NCI-H748 (cell line): ENCODE data around the gene FNDC3B.

ENCODE experiments used
- DNase-seq: peaks from one replicate; lab custom pipeline; 2025; ENCODE audit not compliant: unreplicated experiment; lab: John Stamatoyannopoulos, UW

Gene FNDC3B

DNA sequence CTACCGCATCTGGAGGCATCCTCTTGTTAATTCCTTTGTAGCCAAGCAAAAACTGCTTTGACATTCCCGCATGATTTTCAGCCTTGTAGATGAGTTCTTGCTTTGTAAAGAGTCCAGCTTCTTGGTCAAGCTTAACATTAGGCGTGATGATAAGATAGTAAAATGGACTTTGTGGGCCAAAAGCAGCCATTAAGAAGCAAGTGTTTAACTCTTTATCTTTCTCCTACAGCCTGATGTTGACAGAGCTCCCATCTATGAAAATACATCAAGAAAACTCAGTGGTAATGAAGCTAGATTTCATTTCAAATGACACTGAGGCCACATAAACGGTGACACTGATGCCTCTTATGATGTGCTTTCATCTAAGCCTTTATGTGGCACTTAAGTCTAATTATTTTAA lies 33.2 kb downstream of the FNDC3B start:
- no peak for DNase-seq

DNA sequence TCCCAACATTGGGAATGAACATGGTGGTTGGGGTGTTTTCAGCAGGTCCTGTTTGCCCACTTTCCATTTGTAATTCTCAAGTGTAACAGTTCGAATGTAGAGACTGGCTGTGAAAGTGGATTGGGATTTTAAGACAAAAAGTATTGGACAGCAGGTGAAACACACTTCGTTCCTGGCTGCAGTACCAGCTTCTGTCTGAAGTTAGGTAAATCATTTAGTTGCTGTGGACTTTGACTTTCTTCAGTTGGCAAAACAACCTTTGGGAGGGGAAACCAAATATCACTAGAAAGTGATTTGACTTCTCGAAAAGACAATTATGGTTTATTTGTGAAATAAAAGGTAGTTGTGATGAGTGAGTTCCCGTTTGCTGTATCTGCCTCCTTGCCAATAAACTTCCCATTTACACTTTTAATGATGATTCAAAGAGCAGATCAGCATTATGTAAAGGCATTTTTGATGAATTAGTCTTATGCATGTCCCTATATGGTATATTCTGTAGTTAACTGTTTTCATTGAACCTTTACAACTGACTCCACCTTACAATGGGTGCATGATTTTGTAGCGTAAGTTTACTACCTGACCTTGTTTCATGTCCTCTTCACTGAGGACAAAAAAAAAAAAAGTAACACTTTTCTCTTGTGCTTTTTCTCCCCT lies 34.0 kb downstream of the FNDC3B start:
- no peak for DNase-seq

DNA sequence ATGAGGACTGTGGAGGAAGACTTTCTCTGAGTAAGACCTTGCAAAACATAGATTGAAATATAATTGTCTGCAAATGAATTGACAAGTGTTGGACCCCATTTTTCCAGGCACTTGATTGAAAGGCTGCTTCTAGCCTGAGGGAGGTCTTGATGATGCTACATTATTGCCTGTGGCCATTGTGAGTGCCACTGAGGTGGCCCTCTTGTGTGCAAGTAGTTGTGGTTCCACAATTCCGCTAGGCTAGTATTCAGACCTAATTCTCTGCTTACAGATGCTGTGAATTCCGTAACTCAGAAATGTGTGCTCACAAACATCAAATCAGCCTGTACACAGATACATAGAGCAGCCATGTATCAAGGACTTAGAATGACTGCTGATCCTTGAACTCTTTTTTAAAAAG lies 34.7 kb downstream of the FNDC3B start:
- no peak for DNase-seq

DNA sequence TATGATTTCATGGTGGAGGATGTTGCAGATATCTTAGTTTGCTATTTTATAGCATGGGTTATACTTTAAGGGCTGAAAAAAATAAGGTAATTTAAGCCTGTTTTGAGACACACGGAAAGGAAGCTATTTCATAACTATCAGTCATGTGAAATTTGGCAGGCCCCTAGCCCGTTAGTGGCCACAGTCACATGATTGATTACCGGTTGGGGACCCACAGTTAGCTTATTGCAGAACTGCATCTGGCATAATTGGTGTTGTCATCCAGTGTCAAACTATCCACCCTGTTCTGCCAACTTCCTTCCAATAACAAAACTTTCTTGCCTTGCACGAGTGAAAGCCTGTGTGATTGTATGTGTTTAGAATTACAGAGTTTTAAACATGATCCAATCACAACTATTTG lies 35.2 kb downstream of the FNDC3B start:
- no peak for DNase-seq

DNA sequence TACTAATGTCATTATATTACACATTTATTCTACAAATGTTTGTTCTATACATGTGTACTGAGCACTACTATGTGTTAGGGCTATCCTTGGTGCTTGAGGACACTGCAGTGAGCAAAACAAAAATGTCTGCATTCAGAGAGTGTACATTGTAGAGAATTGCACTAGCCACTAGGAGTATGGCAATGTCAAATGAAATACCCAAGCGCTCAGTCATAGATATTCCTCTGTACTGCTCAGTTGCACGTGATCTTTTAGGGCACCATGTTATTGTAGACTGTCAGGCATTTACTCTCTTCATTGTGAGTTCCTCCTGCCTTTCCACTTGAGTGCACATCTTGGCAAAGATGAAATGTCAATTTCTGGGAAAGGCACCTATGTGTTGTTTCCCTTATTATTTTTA lies 36.8 kb downstream of the FNDC3B start:
- no peak for DNase-seq

DNA sequence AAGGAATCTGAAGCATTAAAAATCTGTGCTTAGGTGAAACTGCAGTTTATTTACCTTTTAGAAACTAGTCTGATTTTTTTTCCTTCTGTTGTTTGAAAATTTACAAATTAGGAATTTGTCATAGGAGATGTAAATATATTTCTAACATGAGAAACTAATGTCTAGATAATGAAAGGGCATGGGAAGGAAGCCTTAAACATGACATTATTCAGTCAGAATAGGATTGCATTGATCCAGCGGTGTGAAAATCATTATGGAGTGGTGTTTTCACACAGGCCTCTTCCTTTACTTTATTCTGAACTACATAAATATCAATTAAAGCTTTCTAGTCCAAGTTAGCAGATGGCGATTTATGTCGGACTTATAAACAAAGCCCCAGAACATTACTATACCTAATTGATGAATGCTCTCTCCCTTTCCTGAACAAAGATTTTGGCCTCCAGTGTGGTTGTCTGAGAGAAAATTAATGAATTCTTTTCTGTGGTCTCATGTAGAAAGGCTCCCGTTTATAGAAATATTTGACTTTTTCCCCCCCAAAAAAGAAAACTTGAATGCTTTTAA lies 37.9 kb downstream of the FNDC3B start:
- no peak for DNase-seq

DNA sequence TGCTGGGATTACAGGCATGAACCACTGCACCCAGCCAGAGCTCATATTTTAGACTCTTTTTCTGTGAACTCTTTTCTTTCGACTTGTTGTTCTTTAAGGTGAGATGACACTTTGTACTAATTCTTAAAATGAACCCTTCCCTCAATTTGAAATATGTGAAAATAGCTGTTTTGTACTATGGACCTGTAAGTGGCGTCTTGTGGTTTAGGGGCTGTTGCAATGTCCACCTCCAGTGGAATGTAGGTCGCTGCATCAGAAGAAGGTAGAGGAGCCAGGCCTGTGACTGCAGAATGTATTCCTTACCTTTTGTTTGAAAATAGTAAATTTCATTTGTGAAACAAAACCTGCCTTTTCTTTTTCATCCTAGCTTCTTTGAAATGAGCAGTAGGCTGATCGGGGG lies 38.9 kb downstream of the FNDC3B start:
- no peak for DNase-seq

DNA sequence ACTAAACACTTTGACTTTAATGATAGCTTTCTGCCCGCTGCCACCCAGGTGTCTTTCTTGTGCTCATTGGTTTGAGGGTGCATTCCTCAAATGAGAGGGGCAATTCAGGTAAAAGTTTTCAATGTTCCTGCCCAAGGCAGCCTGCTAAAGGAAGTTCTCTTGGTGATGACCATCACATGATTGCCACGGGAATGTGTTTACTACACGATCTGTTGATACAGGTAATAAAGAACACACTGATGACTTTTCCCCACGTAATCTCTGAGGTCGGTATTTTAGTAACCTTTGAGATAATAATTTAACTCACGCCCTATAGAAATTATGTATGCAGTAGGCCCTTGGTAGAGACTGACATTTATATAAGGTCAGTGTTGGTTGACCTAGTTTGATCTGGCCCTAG lies 39.3 kb downstream of the FNDC3B start:
- no peak for DNase-seq

DNA sequence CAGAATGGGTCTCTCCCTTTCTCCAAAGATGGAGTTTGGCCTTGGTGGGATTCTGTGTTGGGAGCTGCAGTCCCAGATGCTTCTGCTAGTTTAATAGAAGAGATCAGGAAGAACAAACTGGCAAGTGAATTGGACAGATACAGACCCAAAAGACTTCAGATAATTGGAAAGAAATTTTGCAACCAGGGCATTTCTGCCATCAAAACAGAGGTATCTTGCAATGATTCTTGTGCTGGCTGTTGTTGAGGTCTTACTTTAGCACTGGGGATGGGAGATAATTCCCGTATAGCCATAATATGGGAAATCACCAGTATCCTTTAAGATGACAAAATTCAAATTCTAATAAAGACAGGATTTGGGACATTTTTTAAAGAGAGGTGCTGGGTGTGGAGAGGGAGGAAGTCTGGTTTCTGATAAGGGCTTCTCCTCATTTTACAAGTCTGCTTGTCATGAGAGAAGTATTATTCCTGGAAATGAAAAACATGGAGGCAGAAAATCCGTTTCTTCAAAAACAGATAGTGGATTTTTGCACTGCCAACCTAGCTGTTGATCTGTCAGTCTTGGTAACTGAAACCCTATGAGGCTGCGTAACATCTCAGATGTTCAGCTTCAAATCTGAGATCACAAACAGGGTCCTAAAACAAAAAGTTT lies 40.1 kb downstream of the FNDC3B start:
- DNase-seq = no peak

DNA sequence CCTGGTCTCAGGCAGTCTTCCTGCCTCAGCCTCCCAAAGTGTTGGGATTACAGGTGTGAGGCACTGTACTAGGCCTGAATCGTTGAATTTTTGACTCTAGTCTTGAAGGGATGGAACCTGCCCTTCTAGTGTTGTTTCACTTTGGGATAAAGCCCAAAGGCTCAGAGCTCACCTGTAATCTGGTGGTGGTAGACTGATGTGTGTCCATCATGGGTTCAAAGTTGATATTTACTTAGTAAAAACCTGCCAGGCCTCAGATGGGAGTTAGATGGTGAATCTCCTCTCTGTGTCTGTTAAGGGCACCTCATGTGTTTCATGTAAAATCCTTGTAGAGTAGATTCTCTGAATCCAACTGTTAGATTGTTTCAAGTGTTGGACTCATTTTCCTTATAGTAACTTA lies 41.1 kb downstream of the FNDC3B start:
- DNase-seq = no peak

DNA sequence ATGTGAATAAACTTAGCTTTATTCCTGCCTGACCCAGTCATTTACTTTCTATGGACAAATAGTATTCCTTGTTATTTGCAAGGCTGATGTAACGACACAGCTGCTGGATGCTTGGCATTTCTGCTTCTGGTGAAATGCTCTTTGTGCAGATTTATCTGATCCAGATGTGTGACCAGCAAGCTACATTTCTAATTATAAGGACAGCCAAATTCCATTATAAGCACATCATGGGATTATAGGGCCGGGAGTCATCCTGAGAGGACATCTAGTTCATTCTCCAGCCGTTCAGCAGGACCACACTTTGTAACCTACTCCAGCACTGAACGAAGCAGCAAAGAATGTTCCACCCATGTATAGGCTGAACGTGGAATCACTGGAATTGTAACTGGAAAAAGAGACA lies 42.9 kb downstream of the FNDC3B start:
- DNase-seq = no peak

DNA sequence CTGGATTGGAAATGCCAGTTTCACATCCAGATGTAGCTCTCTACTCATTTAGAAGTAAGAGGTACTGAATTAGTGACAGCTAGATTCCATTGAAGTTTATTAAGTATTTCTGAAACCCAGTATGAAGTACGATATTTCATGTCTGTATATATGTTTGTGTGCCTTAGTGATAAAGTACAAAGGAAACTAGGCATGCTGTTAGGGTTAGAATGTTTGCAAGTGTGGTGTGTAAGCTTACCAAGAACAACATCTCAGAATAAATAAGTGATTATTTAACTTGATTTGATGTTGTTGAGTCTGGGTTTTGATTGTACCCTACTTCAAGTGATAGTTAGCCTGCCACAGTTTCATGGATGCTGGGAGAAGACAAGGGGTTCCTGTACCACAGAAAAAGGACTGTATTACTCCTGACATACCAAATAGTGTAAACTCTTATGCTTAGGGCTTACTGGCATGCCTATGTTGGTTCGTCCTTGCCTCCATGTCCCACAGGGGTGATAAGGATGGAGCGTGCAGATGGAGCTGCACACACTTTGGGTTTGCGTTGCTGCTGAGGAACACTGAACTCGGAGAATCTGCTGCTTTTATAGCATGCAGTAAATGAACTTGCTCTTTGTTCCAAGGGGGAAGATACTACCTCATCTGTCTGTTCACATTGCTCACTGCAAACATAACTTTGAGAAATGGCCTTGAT lies 43.6 kb downstream of the FNDC3B start:
- no peak for DNase-seq

DNA sequence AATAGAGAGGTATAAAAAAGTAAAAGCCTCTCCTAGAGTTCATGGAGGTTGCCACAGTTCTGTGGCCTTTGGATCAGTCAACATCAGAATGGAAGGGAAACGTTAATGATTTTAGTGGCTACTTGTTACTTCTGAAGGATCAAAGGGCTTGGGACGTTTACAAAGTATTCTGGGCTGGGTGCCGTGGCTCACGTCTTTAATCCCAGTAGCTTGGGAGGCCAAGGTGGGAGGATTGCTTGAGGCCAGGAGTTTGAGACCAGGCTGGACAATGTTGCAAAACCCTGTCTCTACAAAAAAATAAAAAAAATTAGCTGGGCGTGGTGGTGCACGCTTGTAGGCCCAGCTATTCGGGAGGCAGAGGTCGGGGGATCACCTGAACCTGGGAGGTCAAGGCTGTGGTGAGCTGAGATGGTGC lies 44.6 kb downstream of the FNDC3B start:
- no peak for DNase-seq

DNA sequence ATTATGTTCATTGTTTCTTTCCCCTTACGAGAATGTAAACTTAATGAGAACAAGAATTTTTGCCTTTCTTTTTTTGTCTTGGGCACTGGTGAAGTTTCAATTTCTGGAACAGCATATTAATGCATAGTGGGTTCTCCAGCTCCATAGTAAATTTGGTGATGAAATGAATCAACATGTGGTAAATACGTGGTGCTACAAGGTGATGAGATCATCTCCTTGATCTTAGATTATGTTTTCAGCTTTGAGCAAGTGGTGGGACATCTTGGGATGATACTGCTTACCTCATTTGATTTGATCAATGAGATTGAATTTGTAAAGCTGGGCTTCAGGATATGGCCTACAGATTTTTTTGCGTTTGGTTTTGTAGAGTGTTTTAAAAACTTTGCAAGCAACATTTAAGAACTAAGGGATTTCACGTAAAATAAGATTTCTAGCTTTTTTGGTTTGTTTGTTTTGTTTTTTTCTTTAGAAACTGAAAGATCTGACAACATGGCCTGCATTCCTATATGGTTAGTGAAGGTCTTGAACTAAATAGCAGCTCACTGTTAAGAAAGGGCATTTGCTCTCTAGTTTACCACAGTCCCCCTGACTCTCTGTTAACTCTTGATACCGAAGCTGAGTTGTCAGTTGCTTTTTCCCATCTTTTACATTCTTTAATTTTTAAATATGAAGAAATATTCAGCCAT lies 45.6 kb downstream of the FNDC3B start:
- DNase-seq = no peak

DNA sequence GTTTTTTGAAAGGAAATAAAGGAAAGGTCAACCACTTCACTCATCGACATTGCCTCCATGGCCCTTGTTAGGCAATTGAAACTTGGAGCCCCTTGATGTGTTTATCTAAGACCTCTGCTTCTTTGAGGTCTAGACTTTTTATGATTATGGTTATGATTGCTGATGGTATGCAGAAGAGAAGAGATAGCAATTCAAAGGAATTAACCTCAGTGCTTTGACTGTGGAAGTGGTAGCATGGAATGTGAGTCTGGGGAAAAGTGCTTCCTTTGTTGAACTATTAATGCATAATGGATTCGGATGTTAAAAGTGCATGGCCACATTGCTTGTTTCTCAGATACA lies 46.1 kb downstream of the FNDC3B start:
- no peak for DNase-seq

DNA sequence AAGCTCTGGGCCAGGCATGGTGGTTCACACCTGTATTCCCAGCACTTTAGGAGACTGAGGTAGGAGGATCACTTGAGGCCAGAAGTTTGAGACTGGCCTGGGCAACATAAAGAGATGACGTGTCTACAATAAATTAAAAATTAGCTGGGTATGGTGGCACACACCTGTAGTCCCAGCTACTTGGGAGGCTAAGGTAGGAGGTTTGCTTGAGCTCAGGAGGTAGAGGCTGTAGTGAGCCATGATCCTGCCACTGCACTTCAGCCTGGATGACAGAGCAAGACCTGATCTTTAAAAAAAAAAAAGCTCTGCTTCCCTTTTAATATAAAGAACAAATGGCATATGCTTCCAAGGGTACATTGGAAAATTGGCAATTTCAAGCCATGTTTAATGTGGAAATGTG lies 46.7 kb downstream of the FNDC3B start:
- no peak for DNase-seq

DNA sequence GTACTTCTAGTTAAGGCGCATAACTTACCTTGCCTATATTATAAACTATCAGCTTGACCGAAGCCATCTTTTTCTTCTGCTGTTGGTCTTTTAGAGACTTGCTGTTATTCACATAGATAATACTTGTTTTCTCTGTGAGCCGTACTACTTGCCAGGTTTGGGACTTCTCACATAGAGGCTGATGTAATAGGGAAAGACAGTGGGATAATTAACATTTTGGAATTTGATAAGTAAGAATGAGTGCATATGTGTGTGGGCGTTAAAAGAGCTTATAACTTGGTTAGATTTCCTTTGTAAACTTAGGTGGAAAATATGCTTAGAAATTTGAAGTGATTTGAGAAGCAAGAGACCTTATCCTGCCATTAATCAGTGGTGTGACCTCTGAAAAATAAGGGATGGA lies 47.8 kb downstream of the FNDC3B start:
- DNase-seq = no peak

DNA sequence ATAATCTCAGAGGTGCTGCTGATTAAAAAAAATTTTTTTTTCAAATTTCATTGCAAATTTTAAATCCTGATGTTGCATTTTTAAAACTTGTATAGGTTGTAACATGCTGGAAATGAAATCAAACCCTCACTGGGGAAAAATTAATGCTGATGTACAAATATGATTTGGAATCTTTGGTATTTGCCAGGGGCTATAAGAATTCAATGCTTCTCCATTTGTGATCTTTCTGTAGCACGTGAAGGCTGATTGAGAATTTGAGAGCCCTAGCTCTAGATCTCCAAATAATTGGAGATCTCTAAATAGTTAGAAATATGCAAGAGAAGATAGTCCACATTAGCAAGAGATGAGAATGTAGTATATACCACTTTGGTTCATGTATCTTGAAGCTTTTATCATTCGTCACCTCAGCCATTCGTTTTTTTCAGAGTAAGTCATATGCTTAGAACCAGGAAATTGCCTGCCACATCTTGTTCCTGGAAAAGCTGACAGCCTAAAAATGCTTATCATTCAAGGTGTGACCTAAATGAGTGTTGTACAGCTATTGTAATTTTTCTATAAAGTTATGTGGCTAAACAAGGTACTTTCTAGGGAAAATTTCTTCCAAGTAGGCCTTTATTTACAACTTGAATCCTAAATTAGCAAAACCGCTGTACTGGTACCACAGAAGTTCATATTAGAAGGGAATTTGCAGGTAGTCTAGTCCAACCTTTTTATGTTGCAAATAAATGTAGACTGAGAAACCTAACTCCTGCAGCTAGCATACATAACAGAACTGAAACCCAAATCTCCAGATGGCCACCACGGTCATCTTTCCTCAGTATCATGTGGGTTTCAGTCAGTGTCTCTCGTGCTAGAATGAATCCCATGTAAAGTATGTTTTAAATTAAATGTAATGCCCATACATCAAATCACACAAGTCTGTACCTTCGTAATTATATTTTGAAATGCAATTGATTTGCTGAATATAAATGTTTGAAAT lies 48.5 kb downstream of the FNDC3B start:
- no peak for DNase-seq

DNA sequence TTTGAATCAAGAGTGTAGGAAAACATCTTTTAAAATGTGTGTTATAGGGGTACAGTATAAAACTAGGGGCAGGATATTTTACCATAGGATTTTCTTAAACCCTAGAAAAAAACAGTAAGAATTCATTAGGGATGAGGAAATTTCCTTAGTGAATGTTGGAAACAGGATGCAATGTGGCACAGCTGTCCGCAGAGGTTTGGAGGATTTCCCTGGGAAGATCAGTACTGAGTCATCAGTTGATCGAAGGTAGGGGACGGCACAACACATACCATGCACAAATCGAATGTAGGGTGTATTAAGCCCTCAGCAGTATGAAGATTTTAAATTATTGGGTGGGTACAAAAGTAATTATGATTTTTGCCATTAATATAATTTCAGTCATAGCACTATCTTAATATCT lies 49.9 kb downstream of the FNDC3B start:
- no peak for DNase-seq

DNA sequence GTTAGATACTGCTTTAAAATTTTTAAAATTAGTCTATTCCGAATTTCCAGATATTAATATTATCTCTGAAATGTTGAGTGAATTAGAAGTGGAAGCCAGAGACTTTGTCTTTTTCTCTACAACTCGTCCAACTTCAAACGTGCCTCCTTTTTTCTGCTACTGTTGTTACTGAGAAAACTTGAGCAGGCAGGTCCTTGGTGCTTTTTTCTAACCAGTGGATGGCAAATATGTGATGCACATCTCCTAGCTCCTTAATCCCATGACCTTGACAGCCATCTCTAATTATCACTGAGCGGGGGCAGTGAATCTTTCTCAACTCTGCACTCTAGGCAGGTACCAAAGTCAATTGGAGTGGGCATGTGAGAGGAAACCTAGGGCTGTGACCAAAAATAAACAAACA lies 50.7 kb downstream of the FNDC3B start:
- no peak for DNase-seq

DNA sequence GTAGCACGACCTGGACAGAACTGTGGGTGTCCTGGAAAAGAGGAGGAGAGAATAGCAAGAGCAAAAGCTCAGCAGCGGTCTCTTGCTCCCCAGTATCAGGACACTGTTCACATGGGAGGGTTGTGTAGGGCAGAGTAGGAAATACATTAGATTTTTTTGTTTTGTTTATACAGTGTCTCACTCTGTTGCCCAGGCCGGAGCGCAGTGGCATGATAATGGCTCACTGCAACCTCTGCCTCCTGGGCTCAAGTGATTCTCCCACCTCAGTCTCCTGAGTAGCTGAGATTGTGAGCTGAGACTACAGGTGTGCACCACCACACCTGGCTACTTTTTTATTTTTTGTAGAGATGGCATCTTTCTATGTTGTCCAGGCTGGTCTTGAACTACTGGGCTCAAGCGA lies 53.3 kb downstream of the FNDC3B start:
- DNase-seq = no peak
